Measurements from ENCODE around the gene ST8SIA1.

ST8SIA1 gene

DNA sequence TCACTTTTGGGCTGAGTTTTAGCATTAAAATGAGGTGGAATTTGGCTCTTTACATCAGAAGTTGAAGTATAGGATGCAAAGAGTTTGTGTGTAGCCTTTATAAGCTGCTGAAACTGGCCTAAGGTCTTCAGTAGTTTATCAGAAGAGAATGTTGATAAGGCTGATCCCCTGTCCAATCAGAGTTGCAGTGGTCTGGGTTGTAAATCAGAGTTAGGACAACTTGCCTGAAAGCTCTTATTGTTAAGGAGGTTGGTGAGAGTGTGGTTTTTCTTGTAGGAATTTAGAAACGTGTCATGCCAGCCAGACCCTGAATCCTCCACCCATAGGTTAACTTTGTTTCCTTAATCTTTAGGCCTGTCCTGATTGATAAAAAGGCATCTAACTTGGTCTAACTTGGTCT is 143.5 kb downstream of the ST8SIA1 start:
- TF ChIP-seq, protein P1, sequence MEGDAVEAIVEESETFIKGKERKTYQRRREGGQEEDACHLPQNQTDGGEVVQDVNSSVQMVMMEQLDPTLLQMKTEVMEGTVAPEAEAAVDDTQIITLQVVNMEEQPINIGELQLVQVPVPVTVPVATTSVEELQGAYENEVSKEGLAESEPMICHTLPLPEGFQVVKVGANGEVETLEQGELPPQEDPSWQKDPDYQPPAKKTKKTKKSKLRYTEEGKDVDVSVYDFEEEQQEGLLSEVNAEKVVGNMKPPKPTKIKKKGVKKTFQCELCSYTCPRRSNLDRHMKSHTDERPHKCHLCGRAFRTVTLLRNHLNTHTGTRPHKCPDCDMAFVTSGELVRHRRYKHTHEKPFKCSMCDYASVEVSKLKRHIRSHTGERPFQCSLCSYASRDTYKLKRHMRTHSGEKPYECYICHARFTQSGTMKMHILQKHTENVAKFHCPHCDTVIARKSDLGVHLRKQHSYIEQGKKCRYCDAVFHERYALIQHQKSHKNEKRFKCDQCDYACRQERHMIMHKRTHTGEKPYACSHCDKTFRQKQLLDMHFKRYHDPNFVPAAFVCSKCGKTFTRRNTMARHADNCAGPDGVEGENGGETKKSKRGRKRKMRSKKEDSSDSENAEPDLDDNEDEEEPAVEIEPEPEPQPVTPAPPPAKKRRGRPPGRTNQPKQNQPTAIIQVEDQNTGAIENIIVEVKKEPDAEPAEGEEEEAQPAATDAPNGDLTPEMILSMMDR (IDR thresholded peaks at IDR 0.05; ENCODE audit: low read depth, low read length, missing control alignments): no peak
- H3K4me3 ChIP-seq (replicated peaks; ENCODE audit: low read depth, low read length): no peak overlapping the region
- no peak for DNase-seq (ENCODE audit: extremely low read depth, low read depth)

DNA sequence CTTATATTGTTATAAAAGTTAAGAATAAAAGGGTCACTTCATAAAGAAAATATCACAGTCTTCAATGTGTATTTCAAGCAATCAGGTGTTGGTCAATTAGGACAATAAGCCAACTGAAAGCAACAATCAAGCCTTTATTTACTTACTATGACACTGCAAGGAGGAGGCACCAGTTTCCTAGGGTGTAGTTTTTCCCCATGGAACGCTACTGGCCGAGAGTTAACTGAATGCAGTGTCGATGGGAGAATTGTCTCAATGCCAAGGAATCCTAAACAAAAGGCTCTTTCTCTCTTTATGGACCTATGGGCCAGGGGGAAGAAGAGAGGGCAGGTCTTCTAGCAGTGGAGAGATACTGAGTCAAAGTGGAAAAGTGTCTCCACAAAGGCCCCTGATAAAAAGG is 146.1 kb downstream of the ST8SIA1 start:
- TF ChIP-seq, protein P1 (IDR thresholded peaks at IDR 0.05; ENCODE audit: low read depth, low read length, missing control alignments): no peak
- DNase-seq (ENCODE audit: extremely low read depth, low read depth): no peak
- no peak overlapping the region for H3K4me3 ChIP-seq (replicated peaks; ENCODE audit: low read depth, low read length)

DNA sequence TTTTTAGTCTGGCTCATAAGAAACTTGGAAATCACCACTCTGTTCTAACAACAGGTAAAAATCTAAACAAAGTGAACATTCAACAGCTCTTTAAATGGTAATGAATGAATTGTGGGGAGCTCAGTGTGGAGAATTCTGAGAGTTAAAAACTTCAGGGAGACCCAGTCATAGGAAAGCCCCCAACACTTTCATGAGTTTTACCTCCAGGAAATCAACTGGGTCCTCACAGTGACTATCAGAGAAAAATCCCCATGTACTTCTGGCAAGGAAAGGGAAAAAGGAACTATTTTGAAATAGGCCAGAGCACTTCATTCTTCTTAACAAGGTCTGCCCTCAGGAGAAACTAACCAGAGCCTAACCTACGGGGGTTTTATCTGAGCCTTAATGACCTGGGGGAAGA is 153.8 kb downstream of the ST8SIA1 start:
- DNase-seq (ENCODE audit: extremely low read depth, low read depth): no peak
- no peak overlapping the region for H3K4me3 ChIP-seq (replicated peaks; ENCODE audit: low read depth, low read length)
- TF ChIP-seq, protein P1 (IDR thresholded peaks at IDR 0.05; ENCODE audit: low read depth, low read length, missing control alignments): no peak

DNA sequence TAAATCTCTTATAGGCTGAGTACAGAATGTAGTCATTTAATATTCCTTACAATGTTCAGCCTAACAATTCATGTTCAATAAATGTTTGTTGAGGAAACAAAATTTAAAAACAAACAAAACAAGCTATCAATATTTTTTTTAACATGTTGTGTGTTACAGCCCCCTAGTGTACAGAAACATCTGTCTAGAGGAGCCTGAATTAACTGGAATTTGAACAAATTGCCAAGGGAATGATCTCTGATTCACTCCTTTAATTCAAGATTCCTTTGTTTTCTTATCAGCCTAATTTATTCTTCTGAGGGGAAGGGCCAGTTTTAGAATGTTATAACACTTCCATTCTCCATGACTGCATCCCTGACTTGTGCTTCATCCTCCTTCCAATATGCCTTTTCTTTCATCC is 161.3 kb downstream of the ST8SIA1 start:
- TF ChIP-seq, protein P1 (IDR thresholded peaks at IDR 0.05; ENCODE audit: low read depth, low read length, missing control alignments): no peak
- no peak overlapping the region for H3K4me3 ChIP-seq (replicated peaks; ENCODE audit: low read depth, low read length)
- no peak for DNase-seq (ENCODE audit: extremely low read depth, low read depth)

DNA sequence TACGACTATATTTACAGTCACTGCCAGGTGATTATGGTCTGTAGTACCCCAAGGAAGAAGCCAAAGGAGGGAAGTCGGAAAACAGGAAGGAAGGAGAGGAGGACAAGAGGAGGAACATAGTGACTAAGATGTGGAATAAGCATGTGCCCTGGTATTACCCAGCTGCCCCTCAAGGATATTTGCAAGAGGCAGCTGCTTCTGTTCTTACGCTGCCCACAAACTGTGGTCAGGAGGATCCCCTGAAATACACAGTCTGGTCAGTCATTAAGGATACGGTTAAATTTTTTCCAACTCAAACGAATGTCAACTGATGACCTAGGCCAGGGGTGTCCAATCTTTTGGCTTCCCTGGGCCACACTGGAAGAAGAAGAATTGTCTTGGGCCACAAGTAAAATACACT is 162.0 kb downstream of the ST8SIA1 start:
- DNase-seq (ENCODE audit: extremely low read depth, low read depth): no peak
- TF ChIP-seq, protein P1 (IDR thresholded peaks at IDR 0.05; ENCODE audit: low read depth, low read length, missing control alignments): no peak
- H3K4me3 ChIP-seq (replicated peaks; ENCODE audit: low read depth, low read length): no peak overlapping the region

DNA sequence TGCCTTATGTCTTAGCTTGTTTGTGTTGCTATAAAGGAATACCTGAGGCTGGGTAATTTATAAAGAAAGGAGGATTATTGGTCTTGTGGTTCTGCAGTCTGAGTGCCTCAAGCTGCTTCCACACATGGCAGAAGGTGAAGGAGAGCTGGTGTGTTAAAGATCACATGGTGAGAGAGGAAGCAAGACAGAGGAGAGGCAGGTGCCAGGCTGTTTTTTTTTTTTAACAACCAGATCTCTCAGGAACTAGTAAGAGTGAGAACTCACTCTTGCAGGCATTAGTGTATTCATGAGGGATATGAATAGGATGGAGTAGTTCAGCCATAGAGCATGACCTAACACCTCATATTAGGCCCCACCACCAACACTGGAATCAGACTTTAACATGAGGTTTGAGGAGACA is 165.1 kb downstream of the ST8SIA1 start:
- no peak overlapping the region for H3K4me3 ChIP-seq (replicated peaks; ENCODE audit: low read depth, low read length)
- no peak for DNase-seq (ENCODE audit: extremely low read depth, low read depth)
- TF ChIP-seq, protein P1 (IDR thresholded peaks at IDR 0.05; ENCODE audit: low read depth, low read length, missing control alignments): no peak

DNA sequence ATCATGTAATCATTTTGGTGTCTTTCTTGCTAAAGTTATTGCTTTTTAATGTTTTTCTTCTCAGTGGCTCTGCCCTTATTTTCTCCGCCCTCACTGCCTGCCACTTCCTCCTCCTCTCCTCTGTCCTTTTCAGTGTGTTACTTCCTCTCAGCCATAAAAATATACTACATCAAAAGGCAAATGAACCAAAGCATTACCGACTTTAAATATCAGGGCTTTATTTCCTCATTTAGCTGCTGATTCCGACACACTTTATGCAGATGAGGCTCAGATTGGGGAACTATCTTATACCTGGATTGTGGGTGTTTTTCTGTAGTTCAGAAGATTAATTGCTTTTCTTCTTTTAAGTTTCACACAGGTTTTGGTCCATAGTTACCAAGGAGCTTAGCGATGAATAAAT is 170.4 kb downstream of the ST8SIA1 start:
- DNase-seq (ENCODE audit: extremely low read depth, low read depth): no peak
- TF ChIP-seq, protein P1 (IDR thresholded peaks at IDR 0.05; ENCODE audit: low read depth, low read length, missing control alignments): no peak
- no peak overlapping the region for H3K4me3 ChIP-seq (replicated peaks; ENCODE audit: low read depth, low read length)
